ENCODE measurements around the gene SLK.

- TF ChIP-seq CTCF (IDR thresholded peaks at IDR 0.05), result no peak
- no peak for TF ChIP-seq POLR2A (IDR thresholded peaks at IDR 0.05)
These were observed 25.1 kb upstream of the SLK start for GRCh38 chr10:103941801-103942200.

All from thyroid gland (tissue), 4 donors.